Forelimb muscle (tissue), 1 donor: Measurements from ENCODE around the gene ACOXL. TPM values are rescaled to one million over a fixed set of nuclear protein-coding genes. Genes with fewer than 3 reads are reported as not detected.

ENCODE experiments used
- DNase-seq: peaks from one replicate; pipeline ENCODE4 v3.0.0-alpha.2; 2013; ENCODE audit warnings: low read depth
- polyA plus RNA-seq: library from polyadenylated mRNA; unstranded; fragments of 120-200 nt; gene quantifications from one replicate; pipeline ENCODE4 v1.2.1, GENCODE V29; 2013; ENCODE audit not compliant: insufficient read length

ACOXL gene
- polyA plus RNA-seq, 1 donor, result 0.11 TPM

GRCh38 chr2:110755491-110756078, 23.2 kb downstream of the ACOXL start:
- DNase-seq, result no peak

DNA sequence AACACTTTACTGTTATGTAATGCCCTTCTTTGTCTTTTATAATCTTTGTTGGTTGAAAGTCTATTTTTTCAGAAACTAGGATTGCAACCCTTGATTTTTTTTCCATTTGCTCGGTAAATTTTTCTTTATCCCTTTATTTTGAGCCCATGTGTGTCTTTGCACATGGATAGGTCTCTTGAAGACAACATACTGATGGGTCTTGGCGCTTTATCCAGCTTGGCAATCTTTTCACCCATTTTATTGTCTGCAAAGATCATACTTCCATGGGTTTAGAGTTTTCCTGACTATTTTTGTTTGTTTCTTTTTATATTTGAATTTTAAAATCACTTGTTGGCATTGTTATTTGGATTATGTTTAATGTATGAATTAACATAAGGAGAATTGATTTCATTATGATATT, 27.0 kb downstream of the ACOXL start:
- DNase-seq, result no peak

GRCh38 chr2:110764931-110765330, 32.6 kb downstream of the ACOXL start:
- DNase-seq, result no peak

DNA sequence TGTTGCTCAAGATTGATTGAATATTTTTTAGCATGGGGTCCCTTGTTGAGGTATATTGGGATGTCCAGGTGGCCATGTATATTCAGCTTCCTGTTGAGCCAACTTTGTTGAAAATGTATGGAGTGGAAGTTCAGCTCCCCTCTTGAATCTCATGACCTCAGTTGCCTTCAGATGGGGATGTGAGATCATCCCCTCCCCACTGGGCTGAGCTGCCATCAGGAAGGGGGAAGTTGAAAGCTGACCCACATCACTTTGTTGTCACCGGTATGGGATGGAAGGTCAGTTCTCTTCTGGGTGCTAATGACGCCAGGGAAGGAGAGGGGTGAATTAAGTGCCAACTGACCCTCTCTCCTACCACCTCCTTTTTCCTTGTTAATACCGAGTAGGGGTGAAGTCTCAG, 33.9 kb downstream of the ACOXL start:
- no peak for DNase-seq

DNA sequence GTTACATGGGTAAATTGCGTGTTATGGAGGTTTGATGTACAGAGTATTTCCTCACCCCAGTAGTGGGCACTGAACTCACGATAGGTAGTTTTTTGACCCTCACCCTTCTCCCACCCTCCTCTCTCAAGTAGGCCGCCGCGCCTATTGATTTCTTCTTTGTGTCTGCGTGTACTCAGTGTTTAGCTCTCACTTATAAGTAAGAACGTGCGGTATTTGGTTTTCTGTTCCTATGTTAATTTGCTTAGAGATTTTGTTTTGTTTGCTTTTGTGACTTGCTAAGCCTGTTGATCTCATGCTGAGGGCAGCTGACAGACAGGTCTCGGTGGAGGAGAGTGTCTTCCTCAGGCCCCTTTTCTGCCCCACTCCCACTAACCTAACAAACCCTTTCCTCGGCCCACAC, 36.2 kb downstream of the ACOXL start:
- no peak for DNase-seq

GRCh38 chr2:110770404-110770958, 38.1 kb downstream of the ACOXL start:
- DNase-seq, result no peak

DNA sequence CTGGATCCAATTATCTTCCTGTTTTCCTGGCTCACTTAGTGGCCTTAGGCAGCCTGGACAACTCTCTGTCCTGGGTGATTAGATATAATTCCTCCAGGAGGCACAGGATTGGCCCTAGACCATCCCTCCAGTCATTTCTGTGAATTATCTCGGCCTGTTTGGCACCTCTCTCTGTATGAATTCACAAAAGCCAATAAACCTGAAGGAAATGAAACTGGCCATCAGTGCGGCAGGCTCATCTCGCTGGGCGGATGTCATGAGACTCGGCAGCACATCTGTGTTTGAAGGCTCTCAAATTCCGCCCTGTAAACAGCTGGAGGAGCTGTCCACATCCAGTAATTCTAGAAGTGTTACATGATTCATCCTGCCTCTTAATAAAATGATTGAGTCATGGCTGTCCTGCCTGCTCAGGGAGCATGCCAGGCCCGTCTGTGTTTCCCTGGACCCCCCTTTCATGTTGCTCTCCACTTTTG, 38.6 kb downstream of the ACOXL start:
- peak; percentile 87 for DNase-seq

GRCh38 chr2:110771547-110772382, 39.4 kb downstream of the ACOXL start:
- DNase-seq, result no peak

GRCh38 chr2:110772383-110772755, 40.0 kb downstream of the ACOXL start:
- no peak for DNase-seq

DNA sequence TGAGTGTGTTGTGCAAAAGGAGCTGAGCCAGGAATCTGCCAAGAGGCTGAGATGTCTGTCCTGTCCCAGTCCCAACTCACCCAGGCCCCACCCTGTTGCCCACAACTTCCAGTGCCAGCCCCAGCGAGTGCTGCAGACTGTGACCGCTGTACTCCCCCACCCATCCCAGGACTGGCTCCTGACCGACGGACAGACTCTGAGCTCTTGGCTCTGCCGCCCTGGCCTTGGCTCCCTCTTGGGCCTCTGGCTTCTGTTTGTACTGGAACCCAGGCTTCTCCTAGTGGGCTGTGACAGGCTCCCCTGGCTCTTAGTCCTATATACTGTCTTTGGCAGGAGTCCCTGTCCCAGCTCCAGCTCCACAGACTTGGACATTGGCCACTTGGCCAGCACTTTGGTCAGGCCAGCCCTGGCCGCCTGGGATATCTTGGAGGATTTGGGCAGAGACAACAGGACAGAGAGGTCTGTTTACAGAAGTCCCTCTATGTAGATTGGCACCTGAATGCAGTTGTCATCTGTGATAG, 41.1 kb downstream of the ACOXL start:
- no peak for DNase-seq

- no peak for DNase-seq
These were observed 42.3 kb downstream of the ACOXL start for GRCh38 chr2:110774701-110775100.

- no peak for DNase-seq
These were observed 45.3 kb downstream of the ACOXL start for GRCh38 chr2:110777531-110778311.

GRCh38 chr2:110780461-110780860, 48.1 kb downstream of the ACOXL start:
- DNase-seq, result no peak

- no peak for DNase-seq
These were observed 51.0 kb downstream of the ACOXL start for GRCh38 chr2:110783196-110783873.

DNA sequence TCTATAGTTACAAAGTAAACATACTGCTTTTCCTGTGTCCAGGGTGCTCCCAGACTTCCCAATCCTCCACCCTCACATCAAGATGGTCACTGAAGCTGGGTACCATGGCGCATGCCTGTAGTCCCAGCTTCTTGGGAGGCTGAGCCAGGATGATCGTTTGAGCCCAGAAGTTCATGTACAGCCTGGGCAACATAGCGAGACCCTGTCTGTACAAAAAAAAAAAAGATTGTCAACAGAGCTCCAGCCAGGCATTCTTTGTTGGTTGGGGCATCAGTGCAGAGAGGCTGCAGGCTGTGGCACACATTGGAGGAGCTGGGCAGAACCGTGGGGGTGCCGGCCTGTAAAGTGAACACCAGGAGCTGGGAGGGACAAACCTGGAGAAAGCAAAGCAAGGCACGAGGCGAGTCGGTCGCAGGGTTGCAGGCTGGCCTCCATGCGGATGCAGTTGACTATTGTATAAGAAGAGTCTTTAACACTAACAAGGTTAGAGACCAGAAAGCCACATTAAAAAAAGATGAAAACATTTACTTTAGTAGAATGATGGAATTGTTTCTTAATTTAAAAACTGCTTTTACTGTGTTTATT, 51.8 kb downstream of the ACOXL start:
- DNase-seq, result no peak

DNA sequence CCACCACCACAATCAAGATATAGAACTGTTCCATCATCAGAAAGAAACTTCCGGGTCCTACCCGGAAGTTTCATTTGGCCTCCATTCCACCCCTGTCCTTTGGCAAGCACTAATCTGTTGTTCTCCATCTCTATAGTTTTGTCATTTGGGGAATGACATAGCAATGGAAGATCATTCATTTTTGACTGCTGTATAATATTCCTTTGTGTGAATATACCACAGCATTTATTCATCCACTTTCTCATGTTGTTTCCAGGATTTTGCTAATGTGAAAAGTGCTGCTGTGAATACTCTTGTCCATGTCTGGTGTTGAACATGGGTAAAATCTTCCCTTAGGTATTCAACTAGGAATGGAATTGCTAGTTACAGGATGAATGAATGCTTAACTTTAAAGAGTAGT, 53.1 kb downstream of the ACOXL start:
- no peak for DNase-seq

DNA sequence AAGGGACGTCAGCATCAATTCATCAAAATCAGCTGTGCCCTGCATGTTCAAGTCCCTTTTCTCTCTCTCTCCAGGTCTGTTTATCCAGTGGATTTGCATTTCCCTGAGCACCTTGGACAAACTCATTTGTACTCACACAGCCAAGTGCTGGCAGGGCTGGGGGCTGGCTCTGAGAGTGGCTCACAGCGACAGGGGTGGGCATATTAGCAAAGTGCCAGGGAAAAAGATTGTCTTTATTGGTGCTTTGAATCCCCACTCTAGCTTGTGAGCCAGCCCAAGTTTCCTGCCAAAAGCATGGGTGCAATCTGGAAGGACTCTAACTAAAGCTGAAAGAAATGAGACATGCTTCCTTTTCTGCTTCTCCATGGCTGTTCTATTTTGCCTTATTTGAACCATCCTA, 56.6 kb downstream of the ACOXL start:
- DNase-seq, result no peak

- no peak for DNase-seq
These were observed 57.3 kb downstream of the ACOXL start for GRCh38 chr2:110789706-110790105.

- no peak for DNase-seq
These were observed 58.5 kb downstream of the ACOXL start for GRCh38 chr2:110790907-110791306.

DNA sequence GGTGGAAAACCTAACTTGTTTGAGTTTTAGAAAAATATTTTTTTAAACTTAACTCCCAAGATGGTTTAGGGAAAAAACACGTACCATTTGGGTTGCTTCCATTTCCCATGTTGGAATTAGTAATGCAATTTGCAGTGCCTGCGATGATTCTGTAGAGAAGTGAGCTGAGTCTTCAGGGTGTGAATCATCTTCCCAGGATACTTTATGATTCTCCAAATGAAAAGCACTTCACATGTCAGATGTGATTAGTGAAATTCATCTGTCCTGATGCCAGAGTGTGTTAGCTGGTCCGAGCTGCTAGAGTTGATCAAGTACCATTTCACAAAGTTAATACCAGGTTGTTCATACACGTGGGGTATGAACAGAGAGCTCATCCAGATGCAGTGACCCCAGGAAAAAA, 59.1 kb downstream of the ACOXL start:
- DNase-seq, result no peak

GRCh38 chr2:110793034-110793433, 60.7 kb downstream of the ACOXL start:
- DNase-seq, result no peak
